Psoas muscle (tissue), 8 donors: ENCODE data around the gene SPACA4. TPM values are rescaled to one million over a fixed set of nuclear protein-coding genes. Genes with fewer than 3 reads are reported as not detected.

Experiments used
- ATAC-seq, 4 donors: fragments of 200-7000 bp; cut with Tn5 transposase; one replicate each; pipeline ENCODE4 v1.9.1; 2020; ENCODE audit warnings: moderate library complexity in 3 of 4, mild to moderate bottlenecking in 2 of 4
- DNase-seq, 2 donors: peaks; one replicate each; pipeline ENCODE4 v3.0.0-alpha.2; 2020
- H3K27ac ChIP-seq: fragments of 200-600 bp; one replicate; pipeline ENCODE4 v1.8.0; 2022
- H3K27me3 ChIP-seq, 3 donors: fragments of 200-600 bp in 1 of 3; one replicate each; pipeline versions ENCODE4 v1.6.1 to v1.8.0; 2013 to 2022; ENCODE audit warnings: low read length in 2 of 3, mild to moderate bottlenecking in 2 of 3, moderate library complexity in 1 of 3; ENCODE audit not compliant: insufficient read depth in 3 of 3
- H3K36me3 ChIP-seq, 2 donors: fragments of 200-600 bp in 1 of 2; one replicate each; pipeline versions ENCODE4 v1.6.1 to v1.8.0; 2013 to 2022; ENCODE audit warnings: low read depth in 1 of 2, mild to moderate bottlenecking in 1 of 2, moderate library complexity in 1 of 2; ENCODE audit not compliant: insufficient read depth in 1 of 2
- H3K4me1 ChIP-seq: fragments of 200-600 bp; one replicate; pipeline ENCODE4 v1.8.0; 2022
- H3K4me3 ChIP-seq: fragments of 200-600 bp; one replicate; pipeline ENCODE4 v1.8.0; 2022; ENCODE audit warnings: mild to moderate bottlenecking
- H3K9me3 ChIP-seq: fragments of 200-600 bp; one replicate; pipeline ENCODE4 v1.8.0; 2022
- CTCF ChIP-seq: fragments of 200-600 bp; IDR thresholded peaks from one replicate; pipeline ENCODE4 v1.8.0; 2022; ENCODE audit warnings: antibody characterized with exemption
- WGBS, 3 donors: extraction: QIAGEN DNeasy Blood & Tissue Kit; methylation state at CpG; one replicate each; pipeline versions ENCODE4 v1.1.6 to v1.1.7; 2013; 5-methylcytosine and 5-hydroxymethylcytosine counted together
- intact Hi-C, 2 donors: fragments of 100-400 bp; cut with DNase I; formaldehyde crosslinking; loops; one replicate each; pipeline versions ENCODE4 v1.11.0 to v1.14.2; 2022
- long read RNA-seq, 2 donors: library from polyadenylated mRNA; unstranded; transcript quantifications; one replicate each; pipeline ENCODE4 v2.0.0, GENCODE V29; 2021
- polyA plus RNA-seq, 3 donors: library from polyadenylated mRNA; stranded (reverse); fragments of 200-250 nt; gene quantifications; one replicate each; pipeline ENCODE4 v1.2.3, GENCODE V29; 2013
- total RNA-seq, 4 donors: library from RNA; stranded (reverse); fragmentation: NEBNext Ultra II Directional in 2 of 4; extraction: Animal tissue kit (Norgen Biotek cat#: 25700) in 2 of 4; gene quantifications; one replicate each; pipeline versions ENCODE4 v1.2.1 to v1.2.4, GENCODE V29; 2021 to 2023
- donor health status: healthy with polysubstance abuse.
- donor health status: DM: no; HTN: no; CAD: no; lungs with moderate emphysema.
- donor health status: Bipolar disorder and iron deficiency.
- donor health status: healthy.
- donor health status: DM: yes; HTN: yes; CAD: no.
- donor health status: DM: no; HTN: no; CAD: no.
- donor health status: DM: no; HTN: no; CAD: no.
- donor health status: DM: yes; HTN: yes; CAD: no.

Gene SPACA4, protein sequence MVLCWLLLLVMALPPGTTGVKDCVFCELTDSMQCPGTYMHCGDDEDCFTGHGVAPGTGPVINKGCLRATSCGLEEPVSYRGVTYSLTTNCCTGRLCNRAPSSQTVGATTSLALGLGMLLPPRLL
- total RNA-seq (not detected), polyA plus RNA-seq (not detected)
- long read RNA-seq, donor 1, result 0 reads
- long read RNA-seq, donor 2, result 0 reads

DNA sequence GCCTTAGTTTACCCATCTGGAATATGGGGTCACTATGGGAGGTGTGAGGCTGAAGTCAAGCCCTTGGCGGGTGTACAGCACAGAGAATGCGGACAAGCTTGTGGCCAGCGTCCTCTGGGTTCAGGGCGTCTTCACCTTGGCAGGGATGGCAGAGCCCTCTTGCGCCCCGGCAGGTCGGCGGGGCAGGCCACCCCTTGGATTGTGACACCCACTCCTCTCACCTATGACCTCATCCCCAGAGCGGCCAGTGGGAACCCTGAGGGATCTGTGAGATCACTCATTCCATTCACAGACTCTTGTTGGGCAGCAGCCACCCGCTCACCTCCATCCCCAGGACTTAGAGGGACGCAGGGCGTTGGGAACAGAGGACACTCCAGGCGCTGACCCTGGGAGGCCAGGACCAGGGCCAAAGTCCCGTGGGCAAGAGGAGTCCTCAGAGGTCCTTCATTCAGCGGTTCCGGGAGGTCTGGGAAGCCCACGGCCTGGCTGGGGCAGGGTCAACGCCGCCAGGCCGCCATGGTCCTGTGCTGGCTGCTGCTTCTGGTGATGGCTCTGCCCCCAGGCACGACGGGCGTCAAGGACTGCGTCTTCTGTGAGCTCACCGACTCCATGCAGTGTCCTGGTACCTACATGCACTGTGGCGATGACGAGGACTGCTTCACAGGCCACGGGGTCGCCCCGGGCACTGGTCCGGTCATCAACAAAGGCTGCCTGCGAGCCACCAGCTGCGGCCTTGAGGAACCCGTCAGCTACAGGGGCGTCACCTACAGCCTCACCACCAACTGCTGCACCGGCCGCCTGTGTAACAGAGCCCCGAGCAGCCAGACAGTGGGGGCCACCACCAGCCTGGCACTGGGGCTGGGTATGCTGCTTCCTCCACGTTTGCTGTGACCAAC, at the start of gene SPACA4:
Gene SPACA4 (plus strand): TSS at position 280 of the 896 bp plus-strand sequence. CDS start 237 bp downstream, at position 517.
- DNase-seq, result no peak
- H3K36me3 ChIP-seq, result no peaks in the 10 kb centered on the region
- no peak for TF ChIP-seq CTCF
- no peak within 1 kb of the TSS for H3K4me3 ChIP-seq
- no peaks in the 10 kb centered on the region for H3K9me3 ChIP-seq
- H3K27me3 ChIP-seq, result no peaks in the 10 kb centered on the region
- WGBS, 3 donors, result 86 to 91% (median 89%) methylated on average over 39 of the region's 39 CpGs
- H3K27ac ChIP-seq, result no peak within 1 kb of the TSS
- ATAC-seq, result no peak
- no peaks in the 10 kb centered on the region for H3K4me1 ChIP-seq
- intact Hi-C loops, result no loop called here

- DNase-seq (no peak), ATAC-seq (no peak)
- WGBS, 3 donors, result 89 to 96% (median 95%) methylated on average over 5 of the region's 5 CpGs
- Histone ChIP-seq H3K36me3 (no peaks in the 10 kb centered on the region), H3K4me3 (no peak overlapping the region), H3K4me1 (no peaks in the 10 kb centered on the region), H3K27ac (no peak overlapping the region), H3K27me3 (peaks cover 0 to 4% (median 0%) of the 10 kb centered on the region in 3 donors), H3K9me3 (no peaks in the 10 kb centered on the region)
- TF ChIP-seq CTCF, result no peak
- intact Hi-C loops, result no loop called here
Measured at GRCh38 chr19:48556825-48557224, 49.7 kb upstream of the SPACA4 start.

DNA sequence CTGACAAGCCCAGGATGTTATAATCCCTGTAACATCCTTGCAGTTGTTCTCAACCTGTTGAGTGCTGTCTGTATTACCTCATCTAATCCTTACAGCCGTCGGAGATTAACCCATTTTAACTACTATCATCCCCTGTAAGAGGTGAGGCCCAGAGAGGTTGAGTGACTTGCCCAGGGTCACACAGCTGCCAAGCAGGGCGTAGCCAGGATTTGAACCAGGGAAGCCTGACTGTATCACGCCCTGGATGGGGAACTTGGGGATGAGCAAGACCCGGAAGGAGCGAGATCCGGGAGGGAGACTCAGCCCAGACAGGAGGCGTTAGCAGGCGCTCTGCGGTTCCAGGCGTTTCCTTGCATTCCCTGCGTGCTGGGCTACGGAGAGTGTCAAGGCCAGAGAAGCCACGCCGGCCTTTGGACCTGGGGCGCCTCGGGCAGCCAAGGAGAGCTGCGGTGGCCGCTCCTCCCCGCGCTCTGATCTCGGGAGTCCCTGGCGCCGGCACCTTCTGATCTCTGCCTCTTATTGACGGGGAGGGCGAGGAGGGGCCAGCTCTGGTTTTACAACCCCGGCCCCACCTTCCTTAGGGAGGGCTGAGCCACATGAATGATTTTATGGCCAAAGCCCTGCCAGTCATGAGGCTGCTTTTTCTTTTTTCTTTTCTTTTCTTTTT, 48.4 kb upstream of the SPACA4 start:
- WGBS, 3 donors, result 13 to 18% (median 16%) methylated on average over 27 of the region's 27 CpGs
- no peaks in the 10 kb centered on the region for H3K36me3 ChIP-seq
- H3K4me1 ChIP-seq, result no peaks in the 10 kb centered on the region
- peaks cover 0 to 4% (median 0%) of the 10 kb centered on the region in 3 donors for H3K27me3 ChIP-seq
- no peak overlapping the region for H3K27ac ChIP-seq
- H3K9me3 ChIP-seq, result no peaks in the 10 kb centered on the region
- peak in 1 of 4 donors; percentile 22 for ATAC-seq
- intact Hi-C loops, result no loop called here
- DNase-seq, result peak in 1 of 2 donors; percentile 36
- no peak for TF ChIP-seq CTCF
- H3K4me3 ChIP-seq, result no peak overlapping the region

DNA sequence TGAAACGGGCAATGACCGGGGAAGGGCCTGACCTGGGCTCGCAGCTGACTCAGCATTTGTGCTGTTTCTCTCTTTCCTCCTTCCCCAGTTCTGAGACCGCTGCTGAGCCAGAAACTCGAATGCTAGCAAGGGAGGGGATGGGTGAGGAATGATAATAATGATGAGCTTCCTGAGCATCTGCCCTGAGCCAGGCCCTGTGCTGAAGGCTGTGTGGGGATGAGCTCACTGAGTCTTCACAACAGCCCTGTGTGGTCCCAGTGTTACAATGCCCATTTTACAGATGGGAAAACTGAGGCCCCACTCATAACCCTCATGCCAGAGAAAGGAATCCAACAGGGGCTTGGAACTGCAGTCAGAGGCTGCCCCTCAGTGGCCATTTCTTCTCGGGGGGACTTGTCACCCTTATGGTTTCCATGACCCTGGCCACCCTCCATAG, 46.4 kb upstream of the SPACA4 start:
- intact Hi-C loops, result no loop called here
- ATAC-seq (no peak), DNase-seq (no peak)
- Histone ChIP-seq H3K27me3 (peaks cover 0 to 4% (median 0%) of the 10 kb centered on the region in 3 donors), H3K27ac (no peak overlapping the region), H3K9me3 (no peaks in the 10 kb centered on the region), H3K36me3 (no peaks in the 10 kb centered on the region), H3K4me1 (no peaks in the 10 kb centered on the region), H3K4me3 (no peak overlapping the region)
- TF ChIP-seq CTCF, result no peak
- 85 to 94% (median 85%) methylated on average over 6 of the region's 6 CpGs for WGBS, 3 donors
